ENCODE measurements around the gene HIF3A.
"Not testable (repeated sequence)": the region's sequence is repeated elsewhere in the genome, so short reads cannot be mapped to it uniquely, and the experiment has no call there.

The HIF3A gene

DNA sequence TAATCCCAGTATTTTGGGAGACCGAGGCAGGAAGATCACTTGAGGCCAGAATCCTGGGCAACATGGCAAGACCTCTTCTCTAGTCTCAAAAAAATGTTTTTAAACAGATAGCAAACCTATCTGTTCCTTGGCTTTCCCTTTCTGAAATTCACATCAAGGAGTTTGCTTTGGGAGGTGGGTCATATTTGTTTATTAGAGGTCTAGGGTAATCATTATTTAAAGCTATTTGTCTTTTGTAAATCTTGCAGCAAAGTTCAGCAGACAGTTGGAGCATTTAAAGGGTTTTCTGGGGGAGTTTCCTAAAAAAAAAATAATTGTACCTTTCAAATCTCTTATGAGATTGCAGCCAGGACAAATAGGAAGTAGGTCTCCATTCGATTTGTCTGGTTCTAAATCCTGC, 67.5 kb downstream of the HIF3A start:
- no peak for DNase-seq

DNA sequence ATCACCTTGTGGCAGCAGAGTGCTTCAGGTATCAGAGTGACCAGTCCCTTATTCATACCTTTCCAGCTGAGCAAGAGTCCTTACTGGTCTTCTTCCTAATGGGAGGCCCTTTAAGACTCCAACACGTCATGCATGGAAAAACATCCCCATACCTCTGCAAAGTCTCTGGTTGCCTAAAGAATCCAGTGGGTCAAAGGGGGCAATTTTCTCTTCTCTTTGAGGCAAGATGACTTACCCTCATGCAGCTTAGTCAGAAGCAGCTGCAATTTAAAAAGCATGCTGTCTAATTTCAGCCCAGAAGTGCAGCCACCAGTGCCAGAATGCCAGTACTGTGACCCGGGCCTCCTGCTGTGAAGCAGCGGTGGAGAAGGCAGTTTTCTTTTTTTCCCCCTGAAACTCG, 68.7 kb downstream of the HIF3A start:
- no peak for DNase-seq

DNA sequence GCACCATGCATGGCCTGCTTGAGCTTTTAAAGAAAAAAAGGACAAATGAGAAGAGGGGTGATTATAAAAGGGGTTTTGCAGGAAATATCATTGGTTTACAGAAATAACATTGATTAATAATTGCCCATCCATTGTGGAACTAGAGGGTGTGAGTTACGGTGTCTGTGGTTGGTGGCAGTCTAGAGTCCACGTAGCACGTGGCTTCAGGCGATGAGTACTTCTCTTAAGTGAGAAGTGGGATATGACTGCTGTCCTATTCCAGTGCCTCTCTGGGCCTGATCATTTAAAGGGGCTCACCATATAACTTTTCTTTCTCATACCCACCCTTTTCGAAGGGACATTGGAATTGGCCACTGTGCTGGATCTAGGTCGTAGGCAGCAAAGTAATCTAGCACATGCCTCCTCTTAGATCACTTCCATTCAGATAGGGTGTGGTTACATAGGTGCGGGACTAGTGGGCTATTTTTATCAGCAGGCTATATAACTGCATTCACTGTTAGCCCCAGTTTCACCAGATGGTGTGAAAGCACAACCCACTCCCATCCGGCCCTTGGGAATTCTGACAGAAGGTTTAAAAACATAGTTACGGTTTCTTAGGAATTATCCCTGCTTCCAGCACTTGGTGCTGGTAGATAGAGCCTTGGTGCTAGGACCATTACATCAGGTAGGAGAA, 69.9 kb downstream of the HIF3A start:
- no peak for DNase-seq

DNA sequence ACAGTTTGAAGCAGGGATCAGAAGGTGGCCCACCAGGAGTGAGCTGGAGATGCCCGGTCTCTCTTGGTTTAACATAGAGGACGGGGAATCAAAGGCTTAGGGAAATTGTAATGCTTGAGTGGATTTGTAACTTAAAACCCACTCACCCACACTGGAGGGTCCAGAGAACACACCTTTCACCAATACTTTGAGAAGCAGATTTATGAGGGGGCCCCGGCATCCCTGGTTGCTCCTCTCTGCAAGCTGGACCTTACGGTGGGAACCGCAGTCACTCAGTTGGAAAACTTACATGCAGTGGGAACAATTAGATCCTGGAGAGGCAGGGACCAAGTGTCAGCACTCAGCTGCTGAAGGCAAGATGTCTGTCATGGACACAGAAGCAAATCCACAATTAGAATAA, 70.6 kb downstream of the HIF3A start:
- DNase-seq: no peak

DNA sequence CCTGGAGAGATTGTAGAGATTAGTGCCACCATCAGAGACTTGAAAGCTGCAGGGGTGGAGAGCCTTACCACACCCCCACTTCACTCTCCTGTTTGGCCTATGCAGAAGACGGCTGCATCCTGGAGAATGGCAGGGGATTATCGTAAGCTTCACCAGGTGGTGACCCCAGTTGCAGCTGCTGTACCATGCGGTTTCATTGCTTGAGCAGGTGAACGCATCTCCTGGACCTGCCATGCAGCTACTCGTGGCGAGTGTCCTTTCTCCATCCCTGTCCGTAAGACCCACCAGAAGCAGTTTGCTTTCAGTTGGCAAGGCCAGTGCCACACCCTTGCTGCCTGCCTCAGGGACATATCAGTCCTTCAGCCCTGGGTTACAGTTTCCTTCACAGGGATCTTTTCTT, 71.3 kb downstream of the HIF3A start:
- DNase-seq: no peak

DNA sequence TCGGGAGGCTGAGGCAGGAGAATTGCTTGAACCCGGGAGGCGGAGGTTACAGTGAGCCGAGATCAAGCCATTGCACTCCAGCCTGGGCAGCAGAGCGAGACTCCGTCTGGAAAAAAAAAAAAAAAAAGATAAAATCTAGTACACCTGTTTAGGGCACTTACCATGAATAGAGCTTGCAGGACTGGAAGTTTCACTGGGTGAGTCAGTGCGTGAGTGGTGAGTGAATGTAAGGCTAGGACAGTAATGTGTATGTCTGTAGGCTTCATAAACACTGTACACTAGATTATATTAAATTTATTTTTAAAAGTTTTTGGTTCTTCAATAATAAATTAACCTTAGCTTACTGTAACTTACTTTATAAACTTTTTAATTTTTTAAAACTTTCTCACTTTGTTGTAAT, 73.0 kb downstream of the HIF3A start:
- DNase-seq: no peak

DNA sequence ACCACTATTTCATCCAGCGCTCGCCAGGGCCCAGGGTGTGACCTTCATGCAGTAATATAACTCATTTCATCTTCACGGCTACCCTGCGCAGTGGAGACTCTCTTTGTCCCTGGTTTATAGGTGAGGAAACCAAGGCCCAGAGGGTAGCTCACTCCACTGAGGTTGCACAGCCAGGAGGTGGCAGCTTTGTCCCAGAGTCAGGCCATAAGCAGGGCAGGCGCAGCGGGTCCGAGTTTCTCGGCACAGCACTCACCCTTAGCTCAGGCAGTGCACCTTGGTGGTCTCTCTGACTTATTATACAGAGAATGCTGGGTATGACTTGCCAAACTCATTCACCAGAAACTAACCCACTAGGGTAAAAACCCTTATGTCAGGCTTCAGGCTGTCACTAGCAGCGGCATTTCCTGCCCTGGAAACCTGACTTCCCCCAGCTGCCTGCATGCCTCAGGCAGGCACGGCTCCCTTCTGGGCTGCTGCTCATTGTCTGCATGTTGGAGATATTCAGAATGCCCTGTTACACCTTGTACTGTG, 74.6 kb downstream of the HIF3A start:
- DNase-seq: no peak

DNA sequence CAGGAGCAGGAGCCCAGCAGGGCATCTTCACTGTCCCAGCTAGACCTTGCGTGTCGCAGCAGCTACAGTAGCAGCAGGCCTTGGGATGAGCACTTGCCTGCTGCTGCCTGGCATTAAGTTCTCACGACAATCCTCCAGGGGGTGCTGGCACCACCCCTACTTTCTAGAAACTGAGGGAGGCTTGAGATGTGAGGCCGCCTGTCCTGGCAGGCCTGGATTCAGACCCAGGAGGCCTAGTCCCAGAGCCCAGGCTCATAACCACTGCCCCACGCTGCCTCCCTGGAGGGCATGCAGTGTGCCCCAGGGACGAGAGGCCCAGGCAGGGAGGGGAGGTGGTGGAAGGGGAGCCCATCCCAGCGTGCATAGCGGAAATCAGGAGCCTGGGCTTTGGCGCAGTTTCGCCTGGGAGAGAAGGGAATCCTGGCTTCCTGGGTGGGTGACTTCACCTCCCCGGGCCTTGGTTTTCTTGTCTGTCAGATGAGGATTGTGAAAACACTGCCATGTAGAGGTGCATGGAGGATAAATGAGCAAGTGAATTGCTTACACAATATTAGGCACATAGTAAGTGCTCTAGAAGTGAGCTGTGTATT, 76.2 kb downstream of the HIF3A start:
- no peak for DNase-seq

DNA sequence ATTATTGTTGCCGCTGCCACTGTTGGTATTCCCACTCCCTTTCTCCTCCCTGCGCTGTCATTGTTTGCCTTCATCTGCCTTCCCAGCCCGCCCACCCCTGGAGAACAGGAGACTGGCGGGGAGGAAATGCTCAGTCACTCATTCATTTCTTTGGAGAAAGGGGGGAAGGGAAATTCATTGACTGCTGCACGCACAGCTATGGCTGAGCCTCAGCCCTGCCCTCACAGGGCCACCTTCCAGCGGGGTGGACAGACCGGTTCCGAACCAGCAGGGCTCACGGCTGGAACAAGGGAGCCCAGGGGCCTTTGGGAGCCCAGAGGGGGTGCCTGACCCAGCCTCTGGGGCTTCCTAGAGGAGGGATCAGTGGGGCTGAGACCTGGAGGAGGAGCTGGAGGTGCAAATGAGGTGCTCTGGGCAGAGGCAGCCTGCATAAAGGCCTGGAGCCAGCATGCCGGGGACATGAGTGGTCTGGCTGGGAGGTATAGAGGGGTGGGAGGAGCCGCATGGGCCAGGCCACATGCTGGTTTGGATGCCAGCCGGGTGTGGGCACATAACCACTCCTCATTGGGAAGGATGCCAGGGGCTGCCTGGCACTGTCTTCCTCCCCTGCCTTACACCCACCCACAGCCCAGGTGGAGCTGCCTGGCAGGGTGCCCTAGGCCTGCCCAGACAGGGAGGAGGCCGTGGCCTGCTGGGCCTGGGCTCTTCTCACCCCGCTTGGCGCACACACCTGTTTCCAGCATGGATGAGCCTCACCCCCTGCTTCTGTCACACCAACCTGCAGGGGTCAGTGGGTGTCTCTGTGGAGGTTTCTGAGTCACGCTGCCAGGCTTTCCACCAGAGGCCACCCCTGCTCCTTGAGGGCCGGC, 76.9 kb downstream of the HIF3A start:
- DNase-seq: no peak

DNA sequence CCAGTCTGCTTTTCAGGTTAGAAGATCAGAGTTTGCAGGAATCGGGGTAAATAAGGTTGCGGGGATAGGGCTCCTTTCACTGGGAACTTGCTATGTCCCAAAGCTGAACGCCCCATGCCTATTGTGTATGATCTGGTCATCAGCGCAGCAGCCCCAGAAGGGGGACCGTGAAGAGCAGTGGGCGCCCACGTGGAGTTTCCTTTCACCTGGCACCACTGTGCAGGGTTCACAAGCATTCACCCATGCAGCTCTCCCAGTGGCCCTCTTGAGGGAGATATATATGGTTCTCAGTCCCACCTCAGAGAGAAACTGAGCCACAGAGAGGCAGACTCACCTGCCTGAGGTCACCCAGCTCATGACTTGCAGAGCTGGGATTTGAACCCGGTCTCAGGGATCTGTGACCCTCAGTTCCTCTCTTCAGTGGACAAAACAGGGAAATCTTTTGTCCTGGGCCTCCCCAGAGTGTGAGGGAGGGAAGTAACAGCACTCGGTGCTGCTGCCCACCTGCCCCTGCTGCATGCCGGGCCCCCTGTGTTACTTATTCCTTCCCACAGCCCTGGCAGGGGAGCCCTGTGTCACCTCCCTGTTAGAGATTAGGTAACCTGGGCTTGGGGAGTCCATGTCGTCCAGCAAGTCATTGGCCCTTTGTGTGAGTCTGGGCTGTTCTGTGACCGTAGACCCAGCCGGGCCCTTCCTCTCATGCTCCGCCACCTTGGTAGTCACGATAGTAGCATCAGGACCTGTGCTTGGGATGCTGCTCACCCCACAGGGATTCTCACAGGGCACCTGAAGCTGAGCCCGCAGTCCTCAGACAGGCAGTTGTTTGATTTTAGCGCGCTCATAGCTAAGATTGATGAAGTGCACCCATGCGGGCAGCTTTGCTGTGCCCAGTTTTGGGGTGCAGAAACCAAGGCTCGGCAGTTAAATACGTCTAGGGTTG, 78.0 kb downstream of the HIF3A start:
- no peak for DNase-seq

DNA sequence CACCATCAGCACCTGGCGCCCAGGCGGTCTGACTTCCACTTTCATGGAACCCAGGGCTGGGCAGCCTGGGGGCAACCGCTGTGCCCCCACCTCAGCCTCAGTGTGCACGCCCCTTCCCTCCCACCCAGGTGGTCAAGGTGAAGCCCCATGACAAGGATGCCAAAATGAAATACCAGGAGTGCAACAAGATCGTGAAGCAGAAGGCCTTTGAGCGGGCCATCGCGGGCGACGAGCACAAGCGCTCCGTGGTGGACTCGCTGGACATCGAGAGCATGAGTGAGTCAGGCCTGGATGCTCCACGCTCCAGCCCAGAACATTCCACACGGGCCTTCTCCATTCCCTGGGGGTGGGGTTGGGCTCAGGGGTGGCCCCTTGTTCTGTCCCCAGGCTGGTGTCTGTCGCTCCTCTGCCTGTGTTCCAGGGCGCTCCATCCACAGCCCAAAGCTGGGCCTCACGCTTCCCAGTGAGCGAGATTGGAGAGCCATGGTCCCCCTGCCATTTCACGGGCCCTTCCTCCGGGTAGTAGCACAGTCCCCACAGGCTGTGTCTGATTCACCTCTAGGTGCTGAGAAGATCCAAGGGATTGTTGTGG, 78.7 kb downstream of the HIF3A start:
- not testable (repeated sequence) for DNase-seq

DNA sequence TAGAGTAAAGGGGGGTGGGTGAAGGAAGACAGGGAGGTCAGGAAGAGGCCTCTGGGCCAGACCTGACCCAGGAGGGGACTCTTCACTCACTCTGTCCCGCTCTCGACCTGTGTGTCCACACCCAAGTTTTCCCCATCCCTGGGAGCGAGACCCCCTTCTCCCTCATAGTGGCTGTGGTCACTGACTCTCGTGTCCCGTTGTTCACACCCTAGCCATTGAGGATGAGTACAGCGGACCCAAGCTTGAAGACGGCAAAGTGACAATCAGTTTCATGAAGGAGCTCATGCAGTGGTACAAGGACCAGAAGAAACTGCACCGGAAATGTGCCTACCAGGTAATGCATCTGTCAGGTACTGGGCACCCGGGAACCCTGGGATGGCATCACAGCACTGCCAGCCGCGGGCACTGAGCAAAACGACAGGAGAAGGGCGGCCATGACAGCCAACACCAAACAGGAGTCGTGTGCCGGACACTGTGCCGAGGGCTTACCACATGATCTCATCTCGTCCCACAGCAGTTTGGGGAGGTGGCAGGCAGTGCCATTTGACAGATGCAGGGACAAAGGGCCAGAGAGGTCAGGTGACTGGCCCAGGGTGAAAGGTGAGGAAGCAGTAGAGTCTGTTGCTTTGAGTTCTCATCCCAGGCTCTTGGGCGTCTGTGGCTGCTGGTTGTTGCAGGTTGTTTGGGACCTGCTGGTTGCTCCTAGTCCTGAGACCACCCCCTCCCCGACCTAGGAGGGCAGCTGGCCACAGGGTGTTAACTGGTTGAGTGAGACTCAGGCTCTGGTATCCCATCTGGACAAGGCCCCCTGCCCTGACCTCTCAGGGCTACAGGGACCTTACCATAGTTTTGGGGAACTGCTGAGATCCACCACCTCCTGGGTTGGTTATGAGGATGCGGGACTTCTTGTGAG, 79.7 kb downstream of the HIF3A start:
- no peak for DNase-seq

DNA sequence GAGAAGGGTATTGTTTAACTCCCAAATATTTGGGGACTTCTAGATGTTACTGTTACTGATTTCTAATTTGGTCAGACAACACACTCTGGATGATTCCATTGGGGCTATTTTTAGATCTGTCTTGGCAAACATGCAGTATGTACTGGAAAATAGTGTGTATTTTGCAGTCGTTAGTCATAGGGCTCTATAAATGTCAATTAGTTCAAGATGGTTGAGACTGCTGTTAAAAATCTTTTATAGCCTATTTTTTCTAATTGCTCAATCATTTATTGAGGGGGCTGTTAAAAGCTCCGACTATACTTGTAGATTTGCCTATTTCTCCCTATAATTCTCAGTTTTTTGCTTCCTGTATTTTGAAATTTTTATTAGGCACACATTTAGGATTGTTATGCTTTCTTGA, 81.4 kb downstream of the HIF3A start:
- no peak for DNase-seq

DNA sequence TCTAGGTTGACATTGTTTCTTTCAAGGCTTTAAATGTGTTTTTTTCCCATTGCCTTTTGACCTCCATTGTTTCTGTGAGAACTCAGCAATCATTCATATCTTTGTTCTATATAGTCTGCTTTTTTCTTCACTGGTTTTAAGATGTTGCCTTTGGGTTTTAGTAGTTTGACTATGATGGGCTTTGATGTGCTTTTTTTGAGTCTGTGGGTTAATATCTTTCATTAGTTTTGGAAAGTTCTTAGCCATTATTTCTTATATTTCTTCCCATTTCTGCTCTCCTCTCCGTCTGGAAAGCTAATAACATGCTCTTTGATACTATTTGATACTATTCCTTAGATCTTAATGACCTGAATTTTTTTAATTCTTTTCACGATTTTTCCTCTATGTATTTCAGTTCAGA, 83.8 kb downstream of the HIF3A start:
- DNase-seq: no peak

DNA sequence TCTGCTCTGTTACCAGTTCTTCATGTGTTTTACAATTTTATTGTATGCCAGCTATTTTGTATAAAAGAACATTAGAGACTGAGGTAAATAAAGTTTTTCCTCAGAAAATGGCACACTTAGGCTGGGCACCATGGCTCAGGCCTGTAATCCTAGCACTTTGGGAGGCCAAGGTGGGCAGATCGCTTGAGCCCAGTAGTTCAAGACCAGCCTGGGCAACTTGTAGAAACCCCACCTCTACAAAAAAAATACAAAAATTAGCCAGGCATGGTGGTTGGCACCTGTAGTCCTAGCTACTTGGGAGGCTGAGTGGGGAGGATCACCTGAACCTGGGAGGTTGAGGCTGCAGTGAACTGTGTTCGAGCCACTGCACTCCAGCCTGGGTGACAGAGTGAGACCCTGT, 84.5 kb downstream of the HIF3A start:
- DNase-seq: no peak

DNA sequence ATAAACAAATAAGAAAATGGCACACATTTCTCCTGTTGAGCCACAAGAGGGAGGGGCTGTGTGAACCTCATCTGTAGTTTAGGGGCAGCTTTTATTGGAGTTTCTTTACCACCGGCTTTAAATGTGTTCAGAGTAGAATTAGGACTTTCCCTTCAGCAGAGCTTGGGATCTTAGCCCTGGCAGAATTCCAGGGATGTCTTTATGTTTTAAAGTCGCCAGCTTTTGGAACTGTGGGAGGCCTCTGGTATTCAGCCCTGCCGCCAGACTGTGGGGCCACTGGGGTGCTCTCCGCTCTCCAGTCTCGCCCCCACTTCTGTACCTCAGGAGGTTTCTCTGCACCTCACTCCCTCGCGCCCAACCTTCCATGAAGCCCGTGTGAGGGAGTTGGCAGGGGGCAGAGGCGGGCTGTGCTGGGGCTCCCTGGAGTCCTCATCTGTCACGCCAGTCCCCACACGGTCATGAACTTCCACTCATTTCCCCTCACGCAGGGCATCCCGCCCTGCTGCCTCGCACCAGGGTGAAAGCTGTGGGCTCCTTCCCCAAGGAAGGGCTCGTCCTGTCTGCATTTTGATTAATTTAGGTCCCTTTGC, 85.0 kb downstream of the HIF3A start:
- no peak for DNase-seq

DNA sequence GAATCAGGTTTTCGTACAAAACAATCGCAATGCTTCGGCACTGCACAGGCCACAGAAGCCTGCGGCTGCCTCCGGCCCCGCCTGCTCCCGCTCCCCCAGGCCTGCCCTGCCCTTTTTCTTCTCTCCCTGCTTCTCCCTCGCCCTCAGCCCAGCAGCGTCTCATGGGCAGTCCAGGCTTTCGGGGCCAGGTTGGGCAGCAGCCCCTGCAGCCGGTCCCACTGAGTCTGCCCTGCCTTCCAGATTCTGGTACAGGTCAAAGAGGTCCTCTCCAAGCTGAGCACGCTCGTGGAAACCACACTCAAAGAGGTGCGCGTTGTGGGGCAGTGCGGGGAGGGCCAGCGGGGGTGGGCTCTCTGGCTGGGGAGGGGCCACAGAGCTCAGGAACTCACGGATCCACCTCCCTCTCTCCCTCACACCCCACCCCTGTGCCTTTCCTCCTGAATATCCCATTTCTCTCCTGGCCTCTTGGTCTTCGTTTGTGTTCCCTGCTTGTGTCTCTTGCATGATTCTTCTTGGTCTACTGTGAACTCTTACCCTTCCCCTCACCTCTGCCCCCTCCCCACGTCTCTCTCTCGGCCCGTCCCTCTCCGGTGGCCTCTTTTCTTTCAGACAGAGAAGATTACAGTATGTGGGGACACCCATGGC, 86.5 kb downstream of the HIF3A start:
- no peak for DNase-seq

DNA sequence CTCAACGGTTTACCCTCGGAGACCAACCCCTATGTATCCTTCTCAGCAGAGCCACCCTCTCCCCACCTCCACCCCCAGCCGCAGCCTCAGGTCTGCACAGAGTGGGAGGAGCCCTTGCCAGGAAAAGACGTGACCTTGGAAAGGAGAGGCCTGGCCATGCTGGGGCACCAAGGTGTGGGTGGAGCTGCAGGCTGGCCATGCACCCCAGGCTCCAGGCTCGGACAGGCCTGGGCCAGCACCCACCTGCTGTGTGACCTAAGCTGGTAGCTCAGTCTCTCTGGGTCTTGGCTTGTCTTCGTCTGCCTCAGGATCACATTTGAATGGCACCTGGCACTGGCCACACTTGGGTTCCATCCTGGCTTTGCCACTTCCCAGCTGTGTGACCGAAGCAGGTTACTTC, 87.0 kb downstream of the HIF3A start:
- DNase-seq: no peak

DNA sequence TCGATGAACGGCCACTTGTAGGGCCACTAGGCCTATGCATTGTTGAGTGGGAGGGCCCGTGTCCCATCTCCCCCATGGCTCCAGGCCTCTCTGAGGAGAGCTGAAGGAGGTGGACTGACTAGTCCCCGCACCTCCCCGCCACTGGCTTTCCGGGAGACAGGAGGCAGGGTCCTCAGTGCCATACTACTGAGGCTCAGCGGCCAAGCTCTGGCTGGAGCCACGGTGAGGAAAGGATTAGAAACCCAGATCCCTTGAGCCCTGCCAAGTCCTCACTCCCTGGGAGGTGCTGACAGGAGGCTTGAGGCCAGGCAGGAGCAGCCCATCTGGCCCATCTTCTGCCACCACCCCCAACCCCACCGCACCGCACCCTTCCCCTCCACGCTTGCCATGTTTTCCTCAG, 87.6 kb downstream of the HIF3A start:
- no peak for DNase-seq

DNA sequence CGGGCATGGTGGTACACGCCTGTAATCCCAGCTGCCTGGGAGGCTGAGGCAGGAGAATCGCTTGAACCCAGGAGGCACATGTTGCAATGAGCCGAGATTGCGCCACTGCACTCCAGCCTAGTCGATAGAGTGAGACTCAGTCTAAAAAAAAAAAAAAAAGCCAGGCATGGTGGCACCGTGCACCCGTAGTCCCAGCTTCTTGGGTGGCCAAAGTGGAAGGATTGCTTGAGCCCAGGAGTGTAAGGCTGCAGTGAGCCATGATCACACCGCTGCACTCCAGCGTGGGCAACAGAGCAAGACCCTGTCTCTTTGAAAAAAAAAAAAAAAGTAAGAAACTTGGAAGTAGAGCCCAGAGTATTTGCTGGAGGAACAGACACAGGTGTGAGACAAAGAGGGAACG, 88.8 kb downstream of the HIF3A start:
- no peak for DNase-seq

Measured in suppressor macrophage treated with lipopolysaccharide for 4 hours (primary cell).